D721Med (cell line): ENCODE results near the gene ASB7.

Experiments used
- DNase-seq: peaks from one replicate; pipeline ENCODE4 v3.0.0; 2011; ENCODE audit warnings: low spot score; ENCODE audit not compliant: insufficient read length
- FAIRE-seq: peaks from 2 replicates; lab custom pipeline; 2011; peaks lifted over from hg19 to GRCh38; lab: Jason Lieb, UNC
- TF ChIP-seq, protein P1 (sequence below): IDR thresholded peaks from 2 replicates; pipeline ENCODE4 v1.5.1; 2012; ENCODE audit warnings: mild to moderate bottlenecking, control low read depth; ENCODE audit not compliant: insufficient read depth; ENCODE audit errors: missing control alignments

ASB7 gene

DNA sequence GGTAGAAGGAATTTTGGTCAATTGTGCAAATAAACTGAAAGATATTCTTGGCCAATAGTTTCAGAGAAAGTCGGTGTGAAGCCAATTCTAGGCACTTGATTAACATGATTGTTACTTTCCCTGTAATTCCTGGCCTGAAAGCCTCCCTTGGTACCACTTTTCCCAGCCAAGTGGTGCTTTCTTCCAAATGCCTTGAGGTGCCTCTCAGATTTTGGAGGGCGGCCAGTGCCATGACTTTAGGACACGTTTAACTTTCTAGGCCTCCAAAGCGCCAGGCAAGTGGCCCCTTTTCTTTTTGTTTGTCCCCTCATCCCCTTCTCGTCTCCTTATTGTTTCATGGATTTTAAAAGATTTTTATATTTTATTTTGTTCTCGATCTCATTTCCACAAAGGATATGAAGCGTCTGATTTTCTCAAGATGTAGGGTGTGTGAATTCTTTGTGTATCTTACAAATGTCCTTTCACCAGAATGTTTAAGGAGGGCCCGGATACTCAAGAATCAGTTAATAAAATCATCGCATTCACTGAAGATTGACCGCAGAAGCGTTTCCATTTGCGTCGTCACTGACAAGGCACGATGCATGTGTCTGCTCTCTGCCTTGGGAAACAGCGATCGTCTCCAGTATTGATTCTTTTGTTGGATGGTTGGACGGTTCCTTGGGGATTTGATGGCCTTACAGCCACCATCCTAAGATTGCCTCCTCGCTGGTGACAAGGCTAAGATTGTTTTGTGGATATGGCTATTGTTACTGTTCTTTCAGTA, 87.8 kb downstream of the ASB7 start:
- no peak for DNase-seq
- FAIRE-seq = no peak
- TF ChIP-seq, protein P1, sequence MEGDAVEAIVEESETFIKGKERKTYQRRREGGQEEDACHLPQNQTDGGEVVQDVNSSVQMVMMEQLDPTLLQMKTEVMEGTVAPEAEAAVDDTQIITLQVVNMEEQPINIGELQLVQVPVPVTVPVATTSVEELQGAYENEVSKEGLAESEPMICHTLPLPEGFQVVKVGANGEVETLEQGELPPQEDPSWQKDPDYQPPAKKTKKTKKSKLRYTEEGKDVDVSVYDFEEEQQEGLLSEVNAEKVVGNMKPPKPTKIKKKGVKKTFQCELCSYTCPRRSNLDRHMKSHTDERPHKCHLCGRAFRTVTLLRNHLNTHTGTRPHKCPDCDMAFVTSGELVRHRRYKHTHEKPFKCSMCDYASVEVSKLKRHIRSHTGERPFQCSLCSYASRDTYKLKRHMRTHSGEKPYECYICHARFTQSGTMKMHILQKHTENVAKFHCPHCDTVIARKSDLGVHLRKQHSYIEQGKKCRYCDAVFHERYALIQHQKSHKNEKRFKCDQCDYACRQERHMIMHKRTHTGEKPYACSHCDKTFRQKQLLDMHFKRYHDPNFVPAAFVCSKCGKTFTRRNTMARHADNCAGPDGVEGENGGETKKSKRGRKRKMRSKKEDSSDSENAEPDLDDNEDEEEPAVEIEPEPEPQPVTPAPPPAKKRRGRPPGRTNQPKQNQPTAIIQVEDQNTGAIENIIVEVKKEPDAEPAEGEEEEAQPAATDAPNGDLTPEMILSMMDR = no peak

DNA sequence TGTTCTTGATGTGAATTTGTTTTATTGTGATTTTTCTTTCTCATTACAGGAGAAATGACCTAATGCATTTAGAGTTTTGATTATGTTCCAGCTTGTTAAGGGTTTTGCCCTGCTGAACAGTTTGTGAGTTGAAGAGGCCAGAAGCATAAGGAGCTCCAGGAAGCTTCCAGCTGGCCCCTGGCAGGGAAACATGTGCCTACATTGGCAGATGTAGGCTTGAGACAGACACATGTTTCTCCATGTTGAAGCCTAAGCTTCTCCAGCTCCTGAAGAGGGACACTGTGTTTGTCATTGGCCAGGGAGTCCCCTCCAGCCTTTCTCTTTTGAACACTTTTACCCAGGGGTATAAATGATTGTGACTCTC, 88.4 kb downstream of the ASB7 start:
- DNase-seq = no peak
- FAIRE-seq = no peak
- TF ChIP-seq, protein P1 = no peak

DNA sequence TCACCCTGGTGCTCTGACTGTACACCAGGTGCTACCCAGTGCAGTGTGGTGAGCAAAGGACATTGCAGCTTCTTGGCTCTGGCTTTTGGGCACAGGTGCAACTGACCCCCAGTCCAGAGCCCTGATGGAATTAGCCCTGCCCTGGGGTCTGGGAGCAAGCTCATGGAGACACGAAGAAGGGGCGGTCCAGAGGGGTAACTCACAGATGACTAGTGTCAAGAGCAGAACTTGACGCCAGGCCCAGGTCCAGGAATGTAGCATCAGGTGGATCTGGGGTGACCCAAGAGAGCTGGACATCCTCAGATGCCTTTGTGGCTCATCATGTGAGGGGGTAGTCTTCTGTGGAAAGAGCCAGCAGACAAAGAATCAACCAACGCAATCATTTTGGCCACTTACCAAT, 88.9 kb downstream of the ASB7 start:
- TF ChIP-seq, protein P1 = no peak
- no peak for FAIRE-seq
- no peak for DNase-seq

DNA sequence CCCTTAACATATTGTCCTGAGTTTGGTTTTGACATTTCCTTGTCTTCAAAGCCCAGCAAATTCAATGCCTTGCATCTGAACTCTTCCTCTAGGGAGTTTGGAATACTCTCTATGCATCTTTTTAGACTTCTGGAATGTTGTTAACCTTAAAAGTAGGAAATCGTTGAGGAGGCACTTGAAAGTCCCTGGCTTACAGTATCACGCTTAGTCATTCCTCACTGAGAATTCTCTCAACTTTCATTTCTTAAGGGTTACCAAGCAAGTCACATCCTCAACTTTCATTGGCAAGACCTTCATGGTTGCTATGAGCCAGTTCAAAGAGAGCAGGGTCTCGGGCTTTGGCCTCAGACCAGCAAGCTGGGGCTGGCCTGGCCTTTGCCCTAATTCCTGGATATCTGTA, 89.9 kb downstream of the ASB7 start:
- TF ChIP-seq, protein P1 = no peak
- FAIRE-seq = no peak
- no peak for DNase-seq

DNA sequence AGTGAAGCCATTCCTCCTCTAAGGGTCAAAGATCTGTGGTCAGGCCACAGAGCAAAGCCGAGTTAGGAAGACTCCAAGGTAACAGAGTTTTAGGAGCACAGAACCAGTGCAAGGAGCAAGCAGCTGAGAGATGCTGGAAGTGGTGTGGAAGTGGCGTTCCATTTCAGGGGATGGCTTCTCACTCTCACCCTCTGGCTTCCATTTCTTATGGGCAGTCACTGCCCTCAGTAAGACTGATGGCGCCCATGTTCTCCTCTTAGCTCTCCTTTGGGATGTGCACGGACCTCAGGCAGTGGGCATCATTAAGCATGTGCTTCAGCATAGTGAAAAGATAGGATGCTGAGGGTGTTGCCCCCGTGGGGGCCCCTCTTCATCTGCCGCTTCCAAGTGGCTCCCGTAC, 90.3 kb downstream of the ASB7 start:
- TF ChIP-seq, protein P1 = no peak
- no peak for DNase-seq
- no peak for FAIRE-seq

DNA sequence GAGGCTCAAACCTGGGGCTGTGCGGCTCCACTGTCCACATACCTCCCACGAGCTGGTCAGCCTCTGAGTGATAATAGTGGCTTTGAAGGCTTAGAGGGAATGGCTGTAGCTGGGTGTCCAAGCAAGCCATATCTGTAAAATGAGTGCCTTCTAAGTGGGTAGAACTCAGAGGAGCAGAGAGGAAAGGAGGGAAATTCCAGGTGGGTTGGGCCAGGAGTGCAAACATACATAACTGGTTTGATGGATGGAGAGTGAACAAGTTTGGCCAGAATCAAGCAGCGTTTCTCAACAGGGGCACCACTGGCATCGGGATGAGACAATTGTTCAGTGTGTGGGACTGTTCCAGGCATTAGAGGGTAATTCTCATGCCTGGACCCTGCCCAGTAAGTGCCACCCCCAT, 91.1 kb downstream of the ASB7 start:
- no peak for FAIRE-seq
- TF ChIP-seq, protein P1 = no peak

DNA sequence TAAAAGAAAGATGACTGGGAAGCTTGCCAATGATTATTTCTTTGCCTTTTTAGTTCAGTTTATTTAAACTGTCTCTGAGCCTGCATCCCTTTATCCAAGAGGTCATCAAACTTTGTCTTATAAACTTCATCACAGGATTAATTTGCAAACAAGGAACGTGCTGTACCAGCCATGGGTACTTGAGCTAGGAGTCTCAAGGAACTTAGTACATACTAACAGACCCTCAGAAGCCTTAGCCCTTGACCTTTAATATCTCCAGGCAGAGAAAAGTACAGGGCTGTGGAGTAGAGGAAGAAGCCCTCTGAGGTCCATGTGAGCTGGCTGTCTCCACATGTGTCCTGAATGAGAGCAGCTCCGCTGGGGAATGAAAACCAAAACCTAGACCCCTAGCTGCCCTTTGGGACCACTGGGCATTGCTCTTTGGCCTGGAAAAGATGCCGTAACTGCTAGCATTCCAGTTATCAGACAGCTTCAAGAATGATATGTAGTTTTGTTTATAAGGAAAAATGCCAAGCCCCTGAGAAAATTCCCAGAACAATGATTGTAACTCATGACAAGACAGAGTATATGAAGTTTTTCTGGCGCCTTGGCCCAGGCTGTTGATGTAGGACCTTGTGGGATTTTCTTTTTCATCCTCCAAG, 92.1 kb downstream of the ASB7 start:
- TF ChIP-seq, protein P1 = no peak
- DNase-seq = no peak
- no peak for FAIRE-seq

More for the DNA sequence above, 91.1 kb downstream of the ASB7 start:
- DNase-seq = no peak
